Bronchial epithelial cell (primary cell): ENCODE results near the gene SORCS2. TPM values are rescaled to one million over a fixed set of nuclear protein-coding genes. Genes with fewer than 3 reads are reported as not detected.

Source experiments
- DNase-seq: peaks from one replicate; pipeline ENCODE4 v3.0.0-alpha.2; 2010; ENCODE audit warnings: low read depth
- FAIRE-seq: peaks from 2 replicates; lab custom pipeline; 2011; peaks lifted over from hg19 to GRCh38; lab: Jason Lieb, UNC
- H3K27me3 ChIP-seq: 2 replicates; pipeline ENCODE4 v1.5.1; 2011; ENCODE audit warnings: low read length; ENCODE audit not compliant: control insufficient read depth, insufficient read depth
- H3K36me3 ChIP-seq: 2 replicates; pipeline ENCODE4 v1.5.1; 2011; ENCODE audit warnings: low read length; ENCODE audit not compliant: control insufficient read depth, insufficient read depth
- H3K4me3 ChIP-seq: 2 replicates; pipeline ENCODE4 v1.5.1; 2011; ENCODE audit warnings: mild to moderate bottlenecking, low read depth, low read length, control low read depth
- CTCF ChIP-seq: IDR thresholded peaks from 2 replicates; pipeline ENCODE4 v1.5.1; 2011; ENCODE audit warnings: mild to moderate bottlenecking, moderate library complexity, low read length, control low read depth, inconsistent platforms; ENCODE audit not compliant: insufficient read depth, severe bottlenecking
- total RNA-seq: library from RNA; depleted of rRNA; stranded (reverse); fragments of >200 nt; gene quantifications from 2 replicates; pipeline ENCODE4 v1.2.1, GENCODE V29; 2014

Gene SORCS2
- total RNA-seq, 1 donor from 2014 or later: under 0.01 TPM

GRCh38 chr4:7396186-7396910 is 204.0 kb downstream of the SORCS2 start:
- no peaks in the 10 kb centered on the region for H3K27me3 ChIP-seq
- FAIRE-seq (no peak), DNase-seq (no peak)
- H3K36me3 ChIP-seq: no peaks in the 10 kb centered on the region
- no peak for TF ChIP-seq CTCF
- H3K4me3 ChIP-seq: no peak overlapping the region

- Histone ChIP-seq H3K27me3 (no peaks in the 10 kb centered on the region), H3K36me3 (no peaks in the 10 kb centered on the region), H3K4me3 (no peak overlapping the region)
- FAIRE-seq (peak; percentile 18), DNase-seq (peak; percentile 93)
- TF ChIP-seq CTCF: no peak
These were observed 205.1 kb downstream of the SORCS2 start for GRCh38 chr4:7397206-7398103.

GRCh38 chr4:7398104-7398423 is 205.7 kb downstream of the SORCS2 start:
- TF ChIP-seq CTCF: peak; percentile 37

GRCh38 chr4:7398788-7399439 is 206.6 kb downstream of the SORCS2 start:
- H3K36me3 ChIP-seq: no peaks in the 10 kb centered on the region
- TF ChIP-seq CTCF: no peak
- FAIRE-seq (no peak), DNase-seq (no peak)
- H3K4me3 ChIP-seq: no peak overlapping the region
- H3K27me3 ChIP-seq: no peaks in the 10 kb centered on the region

More at GRCh38 chr4:7398104-7398423, 205.7 kb downstream of the SORCS2 start:
- DNase-seq (peak; percentile 66), FAIRE-seq (no peak)
- Histone ChIP-seq H3K36me3 (no peaks in the 10 kb centered on the region), H3K4me3 (no peak overlapping the region), H3K27me3 (no peaks in the 10 kb centered on the region)

GRCh38 chr4:7399440-7400234 is 207.3 kb downstream of the SORCS2 start:
- no peak overlapping the region for H3K4me3 ChIP-seq
- DNase-seq (no peak), FAIRE-seq (no peak)
- no peaks in the 10 kb centered on the region for H3K27me3 ChIP-seq
- no peak for TF ChIP-seq CTCF
- H3K36me3 ChIP-seq: no peaks in the 10 kb centered on the region
